K562 (cell line): ENCODE results near the gene COX6A1. TPM values are rescaled to one million over a fixed set of nuclear protein-coding genes. Genes with fewer than 3 reads are reported as not detected.

Source experiments
- BMI1 ChIP-seq: fragments of 150-350 bp; IDR thresholded peaks from 2 replicates; pipeline ENCODE4 v1.6.1; 2014; ENCODE audit warnings: low read length
- BRD4 ChIP-seq: fragments of 200-600 bp; sonication (generic); IDR thresholded peaks from 2 replicates; pipeline ENCODE4 v1.6.1; 2017; ENCODE audit warnings: inconsistent platforms
- CREB5 ChIP-seq: fragments of 250-450 bp; sonication (Bioruptor Pico); IDR thresholded peaks from 2 replicates; pipeline ENCODE4 v1.5.0; 2020; ENCODE audit warnings: mild to moderate bottlenecking
- E2F4 ChIP-seq: sonication (generic); formaldehyde crosslinking; IDR thresholded peaks from 2 replicates; pipeline ENCODE4 v1.8.0; 2022; ENCODE audit warnings: mild to moderate bottlenecking, low read depth, missing genetic modification reagents
- ETV6 ChIP-seq, 3 experiments: fragments of 150-350 bp in 1 of 3; sonication (generic) in 1 of 3; formaldehyde crosslinking in 1 of 3; IDR thresholded peaks; 2 replicates each; pipeline versions ENCODE4 v1.6.1 to v1.8.0; 2014 to 2022; ENCODE audit warnings: borderline replicate concordance in 2 of 3, low read depth in 2 of 3, antibody characterized with exemption in 1 of 3, low read length in 1 of 3, mild to moderate bottlenecking in 1 of 3, missing genetic modification reagents in 1 of 3
- HBP1 ChIP-seq: fragments of 450-650 bp; formaldehyde crosslinking; IDR thresholded peaks from 2 replicates; pipeline ENCODE4 v1.4.0; 2022; ENCODE audit warnings: missing genetic modification characterization
- HMBOX1 ChIP-seq: sonication (generic); IDR thresholded peaks from 2 replicates; pipeline ENCODE4 v1.6.1; 2016
- HNRNPLL ChIP-seq: fragments of 200-400 bp; formaldehyde crosslinking; IDR thresholded peaks from 2 replicates; pipeline ENCODE4 v1.6.1; 2017; ENCODE audit warnings: low read length, low read depth, mild to moderate bottlenecking; ENCODE audit not compliant: poor library complexity, severe bottlenecking
- MBD2 ChIP-seq: sonication (generic); IDR thresholded peaks from 2 replicates; pipeline ENCODE4 v1.6.1; 2016; ENCODE audit warnings: low read depth, borderline replicate concordance
- MCM5 ChIP-seq: fragments of 450-650 bp; IDR thresholded peaks from 2 replicates; pipeline ENCODE4 v1.6.1; 2016; ENCODE audit warnings: low read depth
- MCM7 ChIP-seq, 2 experiments: fragments of 450-650 bp; IDR thresholded peaks; 2 replicates each; pipeline ENCODE4 v1.6.1; 2016 to 2018
- MTA3 ChIP-seq: fragments of 450-650 bp; formaldehyde crosslinking; IDR thresholded peaks from 2 replicates; pipeline ENCODE4 v1.6.1; 2017; ENCODE audit warnings: mild to moderate bottlenecking, borderline replicate concordance
- PML ChIP-seq: IDR thresholded peaks from 2 replicates; pipeline ENCODE4 v1.6.1; 2012; ENCODE audit warnings: low read length, inconsistent platforms
- PRDM10 ChIP-seq: fragments of 450-650 bp; IDR thresholded peaks from 2 replicates; pipeline ENCODE4 v1.6.1; 2018; ENCODE audit not compliant: partially characterized antibody
- SRSF9 ChIP-seq: fragments of 200-400 bp; formaldehyde crosslinking; IDR thresholded peaks from 2 replicates; pipeline ENCODE4 v1.6.1; 2017; ENCODE audit warnings: low read depth, low read length, borderline replicate concordance
- TSC22D4 ChIP-seq: fragments of 450-650 bp; IDR thresholded peaks from 2 replicates; pipeline ENCODE4 v1.6.1; 2016; ENCODE audit warnings: missing genetic modification characterization, missing biosample characterization, control low read depth
- ZNF589 ChIP-seq: fragments of 200-800 bp; sonication (Bioruptor generic); IDR thresholded peaks from 2 replicates; pipeline ENCODE4 v1.6.1; 2016; ENCODE audit warnings: low read depth, missing genetic modification characterization, missing compliant biosample characterization
- ZSCAN32 ChIP-seq: fragments of 450-650 bp; formaldehyde crosslinking; IDR thresholded peaks from 2 replicates; pipeline ENCODE4 v1.4.0; 2020; ENCODE audit warnings: mild to moderate bottlenecking, moderate library complexity
- polyA plus RNA-seq, 8 experiments: library from polyadenylated mRNA; depleted of rRNA in 4 of 8; stranded (reverse) in 5 of 8; unstranded in 3 of 8; fragments of >200 nt; fragmentation: Nextera tagmentation in 2 of 8; fragmentation: Illumina TruSeq in 1 of 8; extraction: Ambion mirVana in 2 of 8; extraction: Trizol in 1 of 8; gene quantifications; 2 replicates each; pipeline versions ENCODE4 v1.2.1 to v1.2.3, GENCODE V29; 2011 to 2014; ENCODE audit warnings: inconsistent platforms in 1 of 8, missing spikeins in 1 of 8
- total RNA-seq, 7 experiments: library from RNA; depleted of rRNA in 6 of 7; stranded (reverse); fragments of >200 nt in 6 of 7; fragmentation: Illumina TruSeq in 2 of 7; extraction: Trizol in 2 of 7; gene quantifications; 2 replicates each; pipeline versions ENCODE4 v1.2.1 to v1.2.3, GENCODE V29; 2011 to 2021; ENCODE audit warnings: low replicate concordance in 1 of 7

Gene COX6A1
- total and polyA plus RNA-seq, 9 of the 15 experiments (the other 6 are each of a cell fraction or from before 2014, with no cell fraction given) = 414 to 4,142 (median 931) TPM

- TF ChIP-seq PRDM10 = peak; percentile 10
- no peak for TF ChIP-seq CREB5 (CRISPR knock-in tag)
- no peak for TF ChIP-seq HMBOX1
- TF ChIP-seq BRD4 = no peak
- no peak for TF ChIP-seq BMI1
- TF ChIP-seq ZSCAN32 (CRISPR knock-in tag) = 0 out of 2 replicates have a peak, but pooled peaks have one; percentile 43
- 0 out of 2 replicates have a peak, but pooled peaks have one; percentile 32 for TF ChIP-seq ZNF589 (CRISPR knock-in tag)
- TF ChIP-seq ETV6 (IDR thresholded peaks at IDR 0.05; ENCODE audit: borderline replicate concordance in 1 of 2, low read depth in 2 of 2, low read length in 1 of 2) = 0 out of 4 replicates have a peak, but pooled peaks of 1 of the 2 experiments have one; percentile 50
- TF ChIP-seq ETV6 (CRISPR knock-in tag; IDR thresholded peaks at IDR 0.05; ENCODE audit: borderline replicate concordance) = no peak
- TF ChIP-seq SRSF9 = no peak
- no peak for TF ChIP-seq MCM5
- TF ChIP-seq MBD2 = peak; percentile 56; the same call in 1 of the 2 replicates
- TF ChIP-seq PML = peak; percentile 44; the same call in 1 of the 2 replicates
- TF ChIP-seq E2F4 (CRISPR knock-in tag) = peak; percentile 53; the same call in 1 of the 2 replicates
- no peak for TF ChIP-seq HBP1 (CRISPR knock-in tag)
- no peak for TF ChIP-seq HNRNPLL
- no peak for TF ChIP-seq MCM7 (IDR thresholded peaks at IDR 0.05)
- TF ChIP-seq MTA3 = peak; percentile 82
- TF ChIP-seq TSC22D4 = no peak
These were observed 31.7 kb downstream of the COX6A1 start, which contains the start of gene SRSF9 (continued) for GRCh38 chr12:120469450-120470149.
